Nephron progenitor cell (in vitro differentiated cells): Measurements from ENCODE around the gene LDB1.
A peak's percentile ranks its signal among the peaks of the same experiment; 100 is the strongest.

Experiments used
- DNase-seq: peaks from one replicate; pipeline ENCODE4 v3.0.0; 2021
- H3K27ac Mint-ChIP-seq: 2 replicates; pipeline ENCODE4 v1.8.0; 2021; ENCODE audit warnings: mild to moderate bottlenecking, moderate library complexity, mixed read lengths
- H3K27me3 Mint-ChIP-seq: 2 replicates; pipeline ENCODE4 v1.8.0; 2021; ENCODE audit warnings: mild to moderate bottlenecking, low read depth, mixed read lengths; ENCODE audit not compliant: poor library complexity
- H3K36me3 Mint-ChIP-seq: 2 replicates; pipeline ENCODE4 v1.8.0; 2021; ENCODE audit warnings: low read depth, mixed read lengths
- H3K4me1 Mint-ChIP-seq: 2 replicates; pipeline ENCODE4 v1.8.0; 2021; ENCODE audit warnings: mixed read lengths
- H3K4me3 Mint-ChIP-seq: 2 replicates; pipeline ENCODE4 v1.8.0; 2021; ENCODE audit warnings: mild to moderate bottlenecking, moderate library complexity, mixed read lengths
- H3K9me3 Mint-ChIP-seq: 2 replicates; pipeline ENCODE4 v1.8.0; 2021; ENCODE audit warnings: mild to moderate bottlenecking, moderate library complexity, mixed read lengths
- TF ChIP-seq, protein P1 (sequence below): fragments of 200-600 bp; sonication (generic); IDR thresholded peaks from 2 replicates; pipeline ENCODE4 v1.5.0; 2021; ENCODE audit warnings: antibody characterized with exemption

Gene LDB1

DNA sequence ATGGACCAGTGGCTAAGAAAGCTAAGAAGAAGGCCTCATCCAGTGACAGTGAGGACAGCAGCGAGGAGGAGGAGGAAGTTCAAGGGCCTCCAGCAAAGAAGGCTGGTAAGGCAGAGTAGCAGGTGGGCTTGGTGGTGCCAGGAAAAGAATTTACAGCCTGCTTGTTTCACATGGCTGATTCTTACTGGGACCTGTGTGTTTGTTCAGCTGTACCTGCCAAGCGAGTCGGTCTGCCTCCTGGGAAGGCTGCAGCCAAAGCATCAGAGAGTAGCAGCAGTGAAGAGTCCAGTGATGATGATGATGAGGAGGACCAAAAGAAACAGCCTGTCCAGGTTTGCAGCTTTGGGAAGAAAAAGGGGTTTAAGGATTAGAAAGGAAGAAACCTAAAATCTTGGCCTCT lies 37.1 kb upstream of the LDB1 start:
- Mint-ChIP-seq H3K27ac (peak overlapping the region; percentile 68), H3K36me3 (peaks cover 69% of the 10 kb centered on the region), H3K4me1 (peaks cover 42% of the 10 kb centered on the region), H3K4me3 (no peak overlapping the region), H3K27me3 (peaks cover 5% of the 10 kb centered on the region), H3K9me3 (no peaks in the 10 kb centered on the region)
- no peak for DNase-seq
- TF ChIP-seq, protein P1, sequence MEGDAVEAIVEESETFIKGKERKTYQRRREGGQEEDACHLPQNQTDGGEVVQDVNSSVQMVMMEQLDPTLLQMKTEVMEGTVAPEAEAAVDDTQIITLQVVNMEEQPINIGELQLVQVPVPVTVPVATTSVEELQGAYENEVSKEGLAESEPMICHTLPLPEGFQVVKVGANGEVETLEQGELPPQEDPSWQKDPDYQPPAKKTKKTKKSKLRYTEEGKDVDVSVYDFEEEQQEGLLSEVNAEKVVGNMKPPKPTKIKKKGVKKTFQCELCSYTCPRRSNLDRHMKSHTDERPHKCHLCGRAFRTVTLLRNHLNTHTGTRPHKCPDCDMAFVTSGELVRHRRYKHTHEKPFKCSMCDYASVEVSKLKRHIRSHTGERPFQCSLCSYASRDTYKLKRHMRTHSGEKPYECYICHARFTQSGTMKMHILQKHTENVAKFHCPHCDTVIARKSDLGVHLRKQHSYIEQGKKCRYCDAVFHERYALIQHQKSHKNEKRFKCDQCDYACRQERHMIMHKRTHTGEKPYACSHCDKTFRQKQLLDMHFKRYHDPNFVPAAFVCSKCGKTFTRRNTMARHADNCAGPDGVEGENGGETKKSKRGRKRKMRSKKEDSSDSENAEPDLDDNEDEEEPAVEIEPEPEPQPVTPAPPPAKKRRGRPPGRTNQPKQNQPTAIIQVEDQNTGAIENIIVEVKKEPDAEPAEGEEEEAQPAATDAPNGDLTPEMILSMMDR: no peak

DNA sequence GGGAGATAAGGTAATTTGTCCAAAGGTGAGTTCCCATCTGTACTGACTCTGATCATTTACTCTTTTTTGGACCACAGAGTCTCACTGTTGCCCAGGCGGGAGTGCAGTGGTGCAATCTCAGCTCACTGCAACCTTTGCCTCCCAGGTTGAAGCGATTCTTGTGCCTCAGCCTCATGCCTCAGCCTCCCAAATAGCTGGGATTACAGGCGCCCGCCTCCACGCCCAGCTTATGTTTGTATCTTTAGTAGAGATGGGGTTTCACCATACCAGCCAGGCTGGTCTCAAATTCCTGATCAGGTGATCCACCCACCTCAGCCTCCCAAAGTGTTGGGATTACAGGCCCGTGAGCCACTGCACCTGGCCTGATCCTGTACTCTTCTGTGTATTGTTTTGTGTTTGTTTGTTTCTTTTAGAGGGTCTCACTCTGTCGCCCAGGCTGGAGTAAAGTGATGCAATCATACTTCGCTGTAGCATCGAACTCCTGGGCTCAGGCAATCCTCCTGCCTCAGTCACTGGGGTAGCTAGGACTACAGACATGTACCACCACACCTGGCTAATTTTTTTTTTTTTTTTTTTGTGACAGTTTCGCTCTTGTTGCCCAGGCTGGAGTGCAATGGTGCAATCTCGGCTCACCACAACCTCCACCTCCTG lies 34.4 kb upstream of the LDB1 start:
- Mint-ChIP-seq H3K27ac (no peak overlapping the region), H3K9me3 (no peaks in the 10 kb centered on the region), H3K4me1 (peaks cover 54% of the 10 kb centered on the region), H3K4me3 (peak overlapping the region; percentile 65), H3K27me3 (no peaks in the 10 kb centered on the region), H3K36me3 (peaks cover 59% of the 10 kb centered on the region)
- TF ChIP-seq, protein P1: no peak
- no peak for DNase-seq

DNA sequence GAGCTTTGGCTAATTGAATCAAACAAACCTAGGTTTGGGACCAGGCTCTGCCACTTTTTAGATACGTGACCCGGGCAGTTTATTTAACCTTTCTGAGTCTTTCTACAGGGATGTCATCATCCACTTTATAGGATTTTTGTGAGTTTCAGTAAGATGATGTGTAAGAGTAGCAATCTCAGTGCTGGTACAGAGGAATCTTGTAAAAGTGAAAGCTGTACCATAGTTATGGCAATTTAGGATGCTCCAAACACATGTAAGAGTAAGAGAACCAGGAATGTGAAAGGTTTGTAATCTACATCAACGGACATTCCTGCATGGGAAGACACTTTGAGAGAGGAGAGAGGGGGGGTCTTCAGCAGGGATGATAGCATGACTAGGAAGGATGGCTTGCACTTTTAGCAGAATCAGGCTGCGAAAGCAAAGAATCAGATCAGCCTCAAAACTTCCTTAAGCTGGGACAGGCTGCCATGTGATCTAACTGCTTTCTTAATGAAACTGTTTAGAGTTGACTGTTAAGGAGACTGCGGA lies 33.0 kb upstream of the LDB1 start:
- TF ChIP-seq, protein P1: no peak
- peaks cover 54% of the 10 kb centered on the region for H3K4me1 Mint-ChIP-seq
- H3K27ac Mint-ChIP-seq: peak overlapping the region; percentile 99
- H3K27me3 Mint-ChIP-seq: no peaks in the 10 kb centered on the region
- H3K9me3 Mint-ChIP-seq: no peaks in the 10 kb centered on the region
- peaks cover 59% of the 10 kb centered on the region for H3K36me3 Mint-ChIP-seq
- DNase-seq: no peak
- H3K4me3 Mint-ChIP-seq: peak overlapping the region; percentile 98

DNA sequence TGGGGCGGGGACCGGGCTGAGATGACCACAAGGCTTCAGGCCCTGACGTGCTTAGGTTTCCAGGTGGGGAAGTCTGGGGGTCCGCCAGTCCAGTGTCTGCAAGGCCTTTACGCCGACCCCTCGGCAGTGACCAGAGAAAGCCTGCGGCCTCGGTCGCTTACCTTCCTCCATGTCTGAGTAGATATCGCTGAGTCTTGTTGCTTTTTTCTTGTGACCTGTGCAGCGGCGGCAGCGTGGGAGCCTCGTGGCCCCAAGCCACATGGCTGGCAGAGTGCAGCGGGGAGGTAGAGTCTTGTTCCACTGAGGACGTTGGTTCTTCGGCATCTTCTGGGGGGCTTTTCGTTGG lies 32.4 kb upstream of the LDB1 start:
- TF ChIP-seq, protein P1: no peak

DNA sequence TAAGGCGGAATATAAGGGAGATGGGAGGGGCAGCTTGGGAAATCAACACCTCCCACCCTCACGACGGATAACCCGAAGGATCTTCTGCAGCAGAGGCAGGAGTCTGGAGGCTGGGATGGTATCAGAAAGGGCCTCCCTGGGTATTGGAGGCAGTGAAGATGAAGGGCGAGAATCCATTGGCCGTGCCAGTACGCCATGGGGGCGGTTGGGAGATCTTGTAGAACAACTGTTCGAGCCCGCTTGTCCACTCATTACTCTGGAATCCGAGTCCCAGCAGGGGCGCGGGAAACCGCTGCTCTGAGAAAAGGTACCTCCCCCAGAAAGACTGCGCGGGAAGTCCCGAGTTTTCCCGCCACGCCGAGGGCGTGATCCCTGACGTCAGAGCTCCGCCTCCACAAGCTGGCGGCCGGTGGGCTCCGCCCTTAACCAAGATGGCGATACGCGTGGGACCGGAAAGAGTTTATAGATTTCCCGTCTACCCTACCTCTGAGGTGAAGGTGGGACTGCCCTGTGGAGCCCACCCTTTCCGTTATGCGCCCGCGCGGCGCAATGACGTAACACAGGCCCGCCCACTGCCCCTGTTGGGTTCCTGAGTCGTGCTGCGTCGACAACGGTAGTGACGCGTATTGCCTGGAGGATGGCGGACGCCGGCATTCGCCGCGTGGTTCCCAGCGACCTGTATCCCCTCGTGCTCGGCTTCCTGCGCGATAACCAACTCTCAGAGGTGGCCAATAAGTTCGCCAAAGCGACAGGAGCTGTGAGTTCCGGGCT lies 31.8 kb upstream of the LDB1 start, which contains the start of gene NOLC1:
Gene NOLC1 (plus strand): TSS at position 616 of the 771 bp plus-strand sequence. CDS start 22 bp downstream, at position 638.
- H3K36me3 Mint-ChIP-seq: peaks cover 59% of the 10 kb centered on the region
- no peaks in the 10 kb centered on the region for H3K27me3 Mint-ChIP-seq
- no peaks in the 10 kb centered on the region for H3K9me3 Mint-ChIP-seq
- peak; percentile 99 for DNase-seq
- H3K4me1 Mint-ChIP-seq: peaks cover 47% of the 10 kb centered on the region
- TF ChIP-seq, protein P1: no peak
- H3K4me3 Mint-ChIP-seq: peak within 1 kb of the TSS; percentile 98
- H3K27ac Mint-ChIP-seq: peak within 1 kb of the TSS; percentile 99

More for the DNA sequence above, 32.4 kb upstream of the LDB1 start:
- Mint-ChIP-seq H3K4me3 (peak overlapping the region; percentile 98), H3K9me3 (no peaks in the 10 kb centered on the region), H3K36me3 (peaks cover 59% of the 10 kb centered on the region), H3K27ac (peak overlapping the region; percentile 99), H3K27me3 (no peaks in the 10 kb centered on the region), H3K4me1 (peaks cover 52% of the 10 kb centered on the region)
- DNase-seq: no peak
